ENCODE results near the gene SPG11.
"Not testable (repeated sequence)": the region's sequence is repeated elsewhere in the genome, so short reads cannot be mapped to it uniquely, and the experiment has no call there.

- not testable (repeated sequence) for TF ChIP-seq CTCF, POLR2A (IDR thresholded peaks at IDR 0.05)
Measured at GRCh38 chr15:44625286-44625685, 38.2 kb downstream of the SPG11 start.

All from thyroid gland (tissue), 4 donors.